Keratinocyte (primary cell): ENCODE measurements around the gene PAGR1. TPM values are rescaled to one million over a fixed set of nuclear protein-coding genes. Genes with fewer than 3 reads are reported as not detected.

Source experiments
- DNase-seq: peaks from one replicate; pipeline ENCODE4 v3.0.0-alpha.2; 2011; ENCODE audit warnings: low read depth, missing footprints, low spot score
- FAIRE-seq: peaks from 2 replicates; lab custom pipeline; 2011; peaks lifted over from hg19 to GRCh38; lab: Jason Lieb, UNC
- H2AFZ ChIP-seq: 2 replicates; pipeline ENCODE4 v1.6.0; 2012; ENCODE audit warnings: low read length, control low read depth, inconsistent platforms; ENCODE audit not compliant: control insufficient read depth
- H3K27ac ChIP-seq: 2 replicates; pipeline ENCODE4 v1.5.1; 2011; ENCODE audit warnings: low read length; ENCODE audit not compliant: control insufficient read depth, insufficient read depth
- H3K27me3 ChIP-seq: 3 replicates; pipeline ENCODE4 v1.6.0; 2011; ENCODE audit warnings: low read length; ENCODE audit not compliant: control insufficient read depth, insufficient read depth; ENCODE audit errors: extremely low read depth
- H3K36me3 ChIP-seq, 2 experiments: 2 replicates in 1 of 2; 3 replicates in 1 of 2; pipeline ENCODE4 v1.5.1; 2011; ENCODE audit warnings: low read length in 2 of 2, mild to moderate bottlenecking in 1 of 2; ENCODE audit not compliant: control insufficient read depth in 2 of 2, insufficient read depth in 2 of 2; ENCODE audit errors: extremely low read depth in 1 of 2
- H3K4me1 ChIP-seq: 3 replicates; pipeline ENCODE4 v1.5.1; 2011; ENCODE audit warnings: low read length; ENCODE audit not compliant: control insufficient read depth, insufficient read depth; ENCODE audit errors: extremely low read depth
- H3K4me2 ChIP-seq: 3 replicates; pipeline ENCODE4 v1.6.0; 2011; ENCODE audit warnings: low read depth, low read length; ENCODE audit not compliant: control insufficient read depth, insufficient read depth; ENCODE audit errors: extremely low read depth
- H3K4me3 ChIP-seq, 3 experiments: fragments of 200-600 bp in 1 of 3; sonication (generic) in 1 of 3; 2 replicates in 2 of 3; 3 replicates in 1 of 3; pipeline ENCODE4 v1.5.1; 2011 to 2016; ENCODE audit warnings: low read length in 3 of 3, mild to moderate bottlenecking in 3 of 3, control low read depth in 2 of 3, inconsistent platforms in 1 of 3, low read depth in 1 of 3, mixed read lengths in 1 of 3, mixed run types in 1 of 3, moderate library complexity in 1 of 3; ENCODE audit not compliant: control insufficient read depth in 2 of 3, insufficient read depth in 2 of 3; ENCODE audit errors: extremely low read depth in 1 of 3
- H3K79me2 ChIP-seq: 2 replicates; pipeline ENCODE4 v1.6.0; 2012; ENCODE audit warnings: low read length; ENCODE audit not compliant: control insufficient read depth, insufficient read depth
- H3K9ac ChIP-seq: 3 replicates; pipeline ENCODE4 v1.6.0; 2011; ENCODE audit warnings: low read length; ENCODE audit not compliant: control insufficient read depth, insufficient read depth; ENCODE audit errors: extremely low read depth
- H3K9me1 ChIP-seq: 3 replicates; pipeline ENCODE4 v1.6.0; 2011; ENCODE audit warnings: low read length; ENCODE audit not compliant: control insufficient read depth, insufficient read depth; ENCODE audit errors: extremely low read depth
- H3K9me3 ChIP-seq: 2 replicates; pipeline ENCODE4 v1.5.1; 2012; ENCODE audit warnings: low read depth, low read length; ENCODE audit not compliant: control insufficient read depth
- H4K20me1 ChIP-seq: 3 replicates; pipeline ENCODE4 v1.6.0; 2011; ENCODE audit warnings: low read length; ENCODE audit not compliant: control insufficient read depth, insufficient read depth; ENCODE audit errors: extremely low read depth
- EZH2 ChIP-seq: IDR thresholded peaks from one replicate; pipeline ENCODE4 v1.6.1; 2012; ENCODE audit warnings: inconsistent platforms, mild to moderate bottlenecking, low read length, moderate library complexity
- dilution Hi-C: fragments of 300-500 bp; cut with MboI; formaldehyde crosslinking; loops from one replicate; pipeline ENCODE4 v1.7.0; 2020; ENCODE audit warnings: low sequenced_read_pairs; ENCODE audit not compliant: extremely low pct_ligation_motif_present
- polyA plus RNA-seq, 5 experiments: library from polyadenylated mRNA; depleted of rRNA in 3 of 5; stranded (reverse) in 3 of 5; stranded (forward) in 1 of 5; unstranded in 1 of 5; fragments of >200 nt; gene quantifications; 1 replicate in 1 of 5; 2 replicates in 3 of 5; 3 replicates in 1 of 5; pipeline versions ENCODE4 v1.2.1 to v1.2.3, GENCODE V29; 2011 to 2012; ENCODE audit warnings: missing spikeins in 2 of 5, low read depth in 1 of 5, low replicate concordance in 1 of 5
- TF ChIP-seq, protein P1 (sequence below), 3 experiments: IDR thresholded peaks in 1 of 3; conservative IDR thresholded peaks in 1 of 3; optimal IDR thresholded peaks in 1 of 3; 2 replicates in 2 of 3; 3 replicates in 1 of 3; pipeline versions ENCODE3 to v1.5.1; 2011; ENCODE audit warnings: low read length in 3 of 3, mild to moderate bottlenecking in 3 of 3, moderate library complexity in 2 of 3, control low read depth in 1 of 3, inconsistent platforms in 1 of 3; ENCODE audit not compliant: insufficient read depth in 2 of 3; ENCODE audit errors: extremely low read depth in 1 of 3

Gene PAGR1
- polyA plus RNA-seq, 1 donor (not counting 4 experiments of a cell fraction or from before 2014, with no cell fraction given), result 13.6 TPM

DNA sequence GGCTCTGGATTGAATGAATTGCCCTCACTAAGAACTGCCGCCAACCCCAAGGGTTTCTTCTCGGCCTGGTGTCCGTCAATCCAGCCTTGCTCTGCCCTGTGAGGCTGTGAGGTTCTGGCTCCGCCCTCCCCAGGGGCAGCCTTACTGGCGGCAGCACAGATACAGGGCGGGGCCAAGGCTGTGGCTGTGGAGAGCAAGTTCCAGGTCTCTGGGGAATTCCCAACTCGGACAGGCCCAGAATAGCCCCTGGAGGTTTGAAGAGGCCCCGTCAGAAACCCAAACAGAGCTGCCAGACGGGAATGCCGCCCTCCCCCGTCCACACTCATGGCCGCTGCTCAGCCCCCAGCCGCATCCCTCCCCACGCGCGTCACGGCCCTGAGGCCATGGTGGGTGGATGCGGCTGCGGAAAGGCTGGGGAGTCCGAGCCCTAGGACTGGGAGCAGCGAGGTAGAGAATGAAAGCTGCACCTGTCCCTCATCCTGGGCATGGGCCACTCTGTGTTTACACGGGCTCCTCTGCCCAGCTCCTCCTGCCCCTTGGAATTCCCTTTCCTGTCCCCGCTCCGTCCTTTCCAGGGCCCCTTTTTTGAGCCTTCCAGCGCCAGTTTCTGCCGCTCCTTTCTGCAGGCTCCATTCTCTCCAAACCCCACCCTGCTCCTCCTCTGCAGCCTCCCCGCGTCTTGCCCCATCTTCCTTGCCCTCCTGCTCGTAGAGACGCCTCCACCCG lies 4.6 kb upstream of the PAGR1 start:
- H3K4me1 ChIP-seq, result peaks cover 34% of the 10 kb centered on the region
- DNase-seq (no peak), FAIRE-seq (peak; percentile 74)
- H3K9ac ChIP-seq, result peak overlapping the region; percentile 47
- TF ChIP-seq, protein P1, sequence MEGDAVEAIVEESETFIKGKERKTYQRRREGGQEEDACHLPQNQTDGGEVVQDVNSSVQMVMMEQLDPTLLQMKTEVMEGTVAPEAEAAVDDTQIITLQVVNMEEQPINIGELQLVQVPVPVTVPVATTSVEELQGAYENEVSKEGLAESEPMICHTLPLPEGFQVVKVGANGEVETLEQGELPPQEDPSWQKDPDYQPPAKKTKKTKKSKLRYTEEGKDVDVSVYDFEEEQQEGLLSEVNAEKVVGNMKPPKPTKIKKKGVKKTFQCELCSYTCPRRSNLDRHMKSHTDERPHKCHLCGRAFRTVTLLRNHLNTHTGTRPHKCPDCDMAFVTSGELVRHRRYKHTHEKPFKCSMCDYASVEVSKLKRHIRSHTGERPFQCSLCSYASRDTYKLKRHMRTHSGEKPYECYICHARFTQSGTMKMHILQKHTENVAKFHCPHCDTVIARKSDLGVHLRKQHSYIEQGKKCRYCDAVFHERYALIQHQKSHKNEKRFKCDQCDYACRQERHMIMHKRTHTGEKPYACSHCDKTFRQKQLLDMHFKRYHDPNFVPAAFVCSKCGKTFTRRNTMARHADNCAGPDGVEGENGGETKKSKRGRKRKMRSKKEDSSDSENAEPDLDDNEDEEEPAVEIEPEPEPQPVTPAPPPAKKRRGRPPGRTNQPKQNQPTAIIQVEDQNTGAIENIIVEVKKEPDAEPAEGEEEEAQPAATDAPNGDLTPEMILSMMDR (optimal IDR thresholded peaks at IDR 0.05 in 1 of 3, IDR thresholded peaks at IDR 0.05 in 1 of 3, conservative IDR thresholded peaks at IDR 0.05 in 1 of 3; ENCODE audit: extremely low read depth in 1 of 3, insufficient read depth in 2 of 3, low read length in 3 of 3), result no peak
- TF ChIP-seq EZH2, result no peak
- H3K9me3 ChIP-seq, result no peaks in the 10 kb centered on the region
- peak overlapping the region; percentile 26 for H3K27ac ChIP-seq
- H3K79me2 ChIP-seq, result peaks cover 22% of the 10 kb centered on the region
- peak overlapping the region; percentile 23 to 72 (median 53) for H3K4me3 ChIP-seq
- H2AFZ ChIP-seq, result peak overlapping the region; percentile 33
- peak overlapping the region; percentile 94 for H3K4me2 ChIP-seq
- peaks cover 15% of the 10 kb centered on the region for H3K27me3 ChIP-seq
- H3K36me3 ChIP-seq, result peaks cover 5 to 9% of the 10 kb centered on the region in 2 experiments
- H4K20me1 ChIP-seq, result no peaks in the 10 kb centered on the region
- peaks cover 2% of the 10 kb centered on the region for H3K9me1 ChIP-seq
- dilution Hi-C loops, result no loop called here

DNA sequence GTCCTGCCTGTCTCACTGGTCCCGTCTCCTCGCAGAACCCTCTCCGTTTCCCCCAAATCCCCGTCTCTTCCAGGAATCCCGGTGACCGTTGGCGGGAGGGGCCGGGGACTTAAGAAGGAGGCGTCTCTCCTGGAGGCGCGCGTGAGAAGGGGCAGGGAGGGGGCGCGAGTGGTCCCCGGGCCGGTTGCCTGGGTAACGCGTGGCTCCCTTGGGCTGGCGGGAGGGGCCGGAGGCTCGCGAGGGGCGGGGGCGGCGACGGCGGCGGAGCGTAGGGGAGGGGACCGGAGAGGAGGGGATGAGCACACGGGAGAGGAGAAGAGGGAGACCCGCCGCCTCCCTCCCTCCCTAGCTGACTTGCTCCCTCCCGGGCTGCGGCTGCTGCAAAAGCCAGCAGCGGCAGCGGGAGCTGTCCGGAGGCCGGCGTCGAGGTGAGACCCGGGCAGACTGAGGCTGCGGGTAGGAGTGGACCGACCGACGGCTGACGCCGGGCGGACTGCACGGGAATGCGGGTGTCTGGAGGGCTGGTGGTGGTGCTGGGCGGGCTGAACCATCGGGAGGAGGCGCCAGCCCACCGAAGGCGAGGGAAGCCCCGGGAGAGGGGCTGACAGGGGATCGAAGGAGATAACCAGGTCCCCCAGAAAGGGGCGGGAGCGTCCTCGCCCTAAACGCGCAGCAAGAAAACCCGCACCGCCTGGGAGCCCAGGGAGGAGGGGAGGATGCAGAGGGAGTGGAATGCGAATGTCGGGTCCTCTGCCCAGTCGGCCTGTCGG lies 3.9 kb upstream of the PAGR1 start, which contains the start of gene PRRT2:
TSS of gene PRRT2 (plus strand) at position 298 of the 770 bp plus-strand sequence. CDS start 862 bp downstream, outside the sequence.
- peaks cover 5 to 9% of the 10 kb centered on the region in 2 experiments for H3K36me3 ChIP-seq
- H3K9ac ChIP-seq, result peak within 1 kb of the TSS; percentile 47
- peak within 1 kb of the TSS; percentile 33 for H2AFZ ChIP-seq
- peaks cover 15% of the 10 kb centered on the region for H3K27me3 ChIP-seq
- peaks cover 26% of the 10 kb centered on the region for H3K79me2 ChIP-seq
- H3K9me3 ChIP-seq, result no peaks in the 10 kb centered on the region
- peak within 1 kb of the TSS; percentile 94 for H3K4me2 ChIP-seq
- dilution Hi-C loops, result no loop called here
- H3K4me3 ChIP-seq, result peak within 1 kb of the TSS; percentile 23 to 72 (median 53)
- H4K20me1 ChIP-seq, result no peaks in the 10 kb centered on the region
- peaks cover 2% of the 10 kb centered on the region for H3K9me1 ChIP-seq
- peaks cover 35% of the 10 kb centered on the region for H3K4me1 ChIP-seq
- TF ChIP-seq, protein P1 (optimal IDR thresholded peaks at IDR 0.05 in 1 of 3, IDR thresholded peaks at IDR 0.05 in 1 of 3, conservative IDR thresholded peaks at IDR 0.05 in 1 of 3; ENCODE audit: extremely low read depth in 1 of 3, insufficient read depth in 2 of 3, low read length in 3 of 3), result no peak
- peak; percentile 72 for TF ChIP-seq EZH2
- no peak for FAIRE-seq
- no peak for DNase-seq
- peak within 1 kb of the TSS; percentile 26 for H3K27ac ChIP-seq
